Hepatocyte (in vitro differentiated cells): ENCODE data around the gene TRPC1.

Experiments used
- CTCF ChIP-seq: fragments of 200-600 bp; sonication (generic); IDR thresholded peaks from 2 replicates; pipeline ENCODE4 v1.5.1; 2016; ENCODE audit warnings: antibody characterized with exemption, mild to moderate bottlenecking; ENCODE audit not compliant: poor library complexity
- EZH2 ChIP-seq: fragments of 200-600 bp; sonication (generic); IDR thresholded peaks from 2 replicates; pipeline ENCODE4 v1.6.1; 2016; ENCODE audit warnings: antibody characterized with exemption, mild to moderate bottlenecking, borderline replicate concordance
- EZH2phosphoT487 ChIP-seq: fragments of 200-600 bp; sonication (generic); IDR thresholded peaks from one replicate; pipeline ENCODE4 v1.6.1; 2018; ENCODE audit warnings: antibody characterized with exemption, mild to moderate bottlenecking, low read depth, moderate library complexity; ENCODE audit not compliant: unreplicated experiment, severe bottlenecking

- no peak for TF ChIP-seq EZH2phosphoT487
- TF ChIP-seq CTCF, result no peak
- no peak for TF ChIP-seq EZH2
Measured at GRCh38 chr3:142794508-142794907, 70.7 kb downstream of the TRPC1 start.
